Measurements from ENCODE around the gene TOP3B.

TOP3B gene

GRCh38 chr22:21952586-21953571 lies 29.7 kb downstream of the TOP3B start, which contains the start of gene PPM1F:
TSS of gene PPM1F (minus strand) at chr22:21952848. CDS start at chr22:21946048, 6,800 bp downstream.
- TF ChIP-seq, protein P1, sequence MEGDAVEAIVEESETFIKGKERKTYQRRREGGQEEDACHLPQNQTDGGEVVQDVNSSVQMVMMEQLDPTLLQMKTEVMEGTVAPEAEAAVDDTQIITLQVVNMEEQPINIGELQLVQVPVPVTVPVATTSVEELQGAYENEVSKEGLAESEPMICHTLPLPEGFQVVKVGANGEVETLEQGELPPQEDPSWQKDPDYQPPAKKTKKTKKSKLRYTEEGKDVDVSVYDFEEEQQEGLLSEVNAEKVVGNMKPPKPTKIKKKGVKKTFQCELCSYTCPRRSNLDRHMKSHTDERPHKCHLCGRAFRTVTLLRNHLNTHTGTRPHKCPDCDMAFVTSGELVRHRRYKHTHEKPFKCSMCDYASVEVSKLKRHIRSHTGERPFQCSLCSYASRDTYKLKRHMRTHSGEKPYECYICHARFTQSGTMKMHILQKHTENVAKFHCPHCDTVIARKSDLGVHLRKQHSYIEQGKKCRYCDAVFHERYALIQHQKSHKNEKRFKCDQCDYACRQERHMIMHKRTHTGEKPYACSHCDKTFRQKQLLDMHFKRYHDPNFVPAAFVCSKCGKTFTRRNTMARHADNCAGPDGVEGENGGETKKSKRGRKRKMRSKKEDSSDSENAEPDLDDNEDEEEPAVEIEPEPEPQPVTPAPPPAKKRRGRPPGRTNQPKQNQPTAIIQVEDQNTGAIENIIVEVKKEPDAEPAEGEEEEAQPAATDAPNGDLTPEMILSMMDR (IDR thresholded peaks at IDR 0.05; ENCODE audit: insufficient read depth, low read length, missing control alignments): peak; percentile 89
- H3K4me3 ChIP-seq (ENCODE audit: low read depth, low read length): peak within 1 kb of the TSS; percentile 82
- ChIA-PET CTCF (interaction anchor here (0.6 to 20.0 kb wide), 24 partner anchors 12 to 287 kb away, joined by 3 to 268 read pairs (median 4); partner anchors contain the start of genes PPIL2 and TOP3B), POLR2A (interaction anchor here (1.5 to 2.0 kb wide), 2 partner anchors 12 to 15 kb away, joined by 4 to 6 read pairs; no protein-coding TSS in a partner anchor)
- DNase-seq (ENCODE audit: low read depth, low spot score): no peak

DNA sequence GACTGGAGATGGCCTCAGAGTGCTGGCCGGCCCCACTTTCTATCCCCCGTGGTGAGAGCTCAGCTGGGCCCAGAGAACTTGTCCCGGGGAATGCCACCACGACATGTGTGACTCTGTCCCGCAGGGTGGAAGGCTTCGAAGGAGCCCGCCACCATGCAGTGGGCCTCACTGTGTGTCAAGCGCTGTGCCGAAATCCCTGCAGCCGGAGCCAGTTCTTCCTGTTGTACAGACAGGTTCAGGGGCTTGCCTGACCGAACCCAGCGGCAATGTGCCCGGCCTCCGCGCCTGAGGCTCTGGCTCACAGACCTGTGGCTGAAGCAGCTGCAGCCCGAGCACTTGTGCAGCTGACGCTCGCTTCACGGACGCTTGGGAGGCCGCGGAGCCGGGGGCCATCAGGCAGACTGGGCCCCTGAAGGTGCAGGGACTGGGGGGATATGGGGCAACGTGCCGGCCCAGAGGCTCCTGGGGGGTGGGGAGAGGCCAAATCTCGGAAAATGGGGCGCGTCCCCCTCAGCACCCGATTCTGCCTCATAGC lies 30.6 kb downstream of the TOP3B start:
- no peak for DNase-seq (ENCODE audit: low read depth, low spot score)
- H3K4me3 ChIP-seq (ENCODE audit: low read depth, low read length): peak overlapping the region; percentile 82
- ChIA-PET POLR2A (interaction anchor here (1.5 to 2.0 kb wide), 2 partner anchors 11 to 14 kb away, joined by 4 to 6 read pairs; no protein-coding TSS in a partner anchor), CTCF (interaction anchor here (0.7 to 20.0 kb wide), 22 partner anchors 11 to 286 kb away, joined by 3 to 268 read pairs (median 5); partner anchors contain the start of genes PPIL2 and TOP3B)
- TF ChIP-seq, protein P1 (IDR thresholded peaks at IDR 0.05; ENCODE audit: insufficient read depth, low read length, missing control alignments): no peak

- POLR2A ChIA-PET: no interaction called here
- DNase-seq (ENCODE audit: low read depth, low spot score): no peak
- CTCF ChIA-PET: interaction anchor here (2.7 to 20.0 kb wide), 4 partner anchors 10 to 238 kb away, joined by 10 to 268 read pairs (median 66); no protein-coding TSS in a partner anchor
- no peak overlapping the region for H3K4me3 ChIP-seq (ENCODE audit: low read depth, low read length)
- TF ChIP-seq, protein P1 (IDR thresholded peaks at IDR 0.05; ENCODE audit: insufficient read depth, low read length, missing control alignments): no peak
These were observed 31.5 kb downstream of the TOP3B start for GRCh38 chr22:21951062-21951461.

GRCh38 chr22:21949948-21950347 lies 32.6 kb downstream of the TOP3B start:
- CTCF ChIA-PET: interaction anchor here (0.7 to 20.0 kb wide), 7 partner anchors 9 to 252 kb away, joined by 3 to 268 read pairs (median 3); no protein-coding TSS in a partner anchor
- H3K4me3 ChIP-seq (ENCODE audit: low read depth, low read length): no peak overlapping the region
- TF ChIP-seq, protein P1 (IDR thresholded peaks at IDR 0.05; ENCODE audit: insufficient read depth, low read length, missing control alignments): no peak
- POLR2A ChIA-PET: no interaction called here
- no peak for DNase-seq (ENCODE audit: low read depth, low spot score)

DNA sequence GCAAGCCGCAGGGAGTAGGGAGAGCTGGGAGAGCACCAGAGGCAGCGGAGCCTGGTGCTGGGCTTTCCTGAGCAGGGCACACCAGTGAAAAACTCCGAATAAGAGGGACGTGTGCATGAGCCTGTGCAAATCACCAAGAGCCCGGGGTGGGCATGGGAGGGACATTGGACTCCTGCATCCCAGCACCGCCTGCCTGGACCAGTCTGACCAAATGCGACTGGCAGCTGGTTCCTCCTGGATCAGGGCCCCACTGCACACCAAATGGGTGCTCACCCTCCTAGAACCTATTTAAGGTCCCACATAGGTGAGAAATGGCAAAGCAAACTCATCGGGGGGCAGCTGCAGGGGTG lies 33.0 kb downstream of the TOP3B start:
- TF ChIP-seq, protein P1 (IDR thresholded peaks at IDR 0.05; ENCODE audit: insufficient read depth, low read length, missing control alignments): no peak
- H3K4me3 ChIP-seq (ENCODE audit: low read depth, low read length): no peak overlapping the region
- no peak for DNase-seq (ENCODE audit: low read depth, low spot score)
- CTCF ChIA-PET: interaction anchor here (0.8 to 20.0 kb wide), 9 partner anchors 8 to 252 kb away, joined by 3 to 268 read pairs (median 3); no protein-coding TSS in a partner anchor
- POLR2A ChIA-PET: no interaction called here

All from AG04449 (cell line).